ENCODE data around the gene TCEAL3.
"Not testable (repeated sequence)": the region's sequence is repeated elsewhere in the genome, so short reads cannot be mapped to it uniquely, and the experiment has no call there.

The TCEAL3 gene

DNA sequence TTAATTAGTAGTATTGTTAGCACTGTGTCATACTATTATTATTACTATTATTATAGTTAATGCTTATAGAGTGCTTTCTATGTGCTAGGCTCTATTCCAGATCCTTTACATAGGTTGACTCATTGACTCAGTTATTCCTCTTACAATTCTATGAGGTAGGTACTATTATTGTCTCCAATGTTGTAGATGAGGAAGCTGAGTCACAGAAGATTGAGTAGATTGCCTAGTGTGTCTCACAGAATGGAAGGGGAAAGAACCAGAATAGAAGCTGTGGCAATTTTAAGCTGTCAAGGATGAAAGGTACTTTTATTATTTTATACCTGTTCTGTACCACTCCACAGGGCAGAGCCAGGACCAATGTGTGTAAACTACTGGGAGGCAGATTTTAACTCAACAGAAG is 19.1 kb downstream of the TCEAL3 start:
- DNase-seq (ENCODE audit: low read depth), result no peak

DNA sequence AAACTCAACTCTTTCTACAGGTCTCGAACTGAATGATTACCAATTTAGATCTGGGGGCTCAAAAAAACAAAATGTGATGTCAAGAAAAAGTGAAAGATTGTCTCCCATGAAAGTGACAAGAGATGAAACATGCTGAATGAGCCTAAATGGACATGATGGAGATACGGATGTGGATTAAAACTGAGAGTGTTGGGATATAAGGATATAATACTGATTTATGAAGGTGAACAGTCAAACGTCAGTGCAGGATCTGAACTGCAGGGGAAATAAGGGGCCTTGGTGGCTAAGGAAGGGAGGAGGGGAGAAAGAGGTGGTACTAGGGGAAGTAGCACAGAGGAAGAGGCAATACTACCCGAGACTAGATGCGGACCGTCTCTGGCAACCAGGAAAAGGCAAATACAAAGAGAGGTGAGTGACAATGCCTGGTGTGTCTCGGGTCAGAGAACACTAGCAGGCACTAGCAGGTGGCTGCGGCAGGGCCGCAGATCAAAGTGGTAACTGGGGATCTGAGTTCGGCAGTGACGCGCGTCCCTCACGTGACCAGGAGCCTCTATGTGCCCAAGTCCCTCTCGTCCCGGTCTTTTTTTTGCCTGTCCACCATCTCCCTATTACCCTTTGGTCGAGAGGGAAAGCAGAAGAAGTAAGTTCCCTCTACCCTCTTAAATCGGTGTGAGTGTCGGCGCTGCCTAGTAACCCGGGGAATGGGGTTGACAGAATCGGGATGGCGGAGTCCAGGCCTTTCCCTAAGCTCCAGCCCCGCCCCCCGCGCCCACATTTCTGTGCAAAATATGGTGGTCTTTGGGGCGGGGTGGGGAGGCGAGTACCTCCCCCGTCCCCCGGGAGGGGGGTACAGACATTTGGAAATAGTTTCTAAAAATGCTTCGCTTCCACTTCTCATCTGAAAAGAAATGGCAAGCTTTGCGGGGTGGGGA is 20.9 kb downstream of the TCEAL3 start, which contains the start of gene TCEAL1:
TSS of gene TCEAL1 (plus strand) at position 590 of the 932 bp plus-strand sequence. CDS start 942 bp downstream, outside the sequence.
- DNase-seq (ENCODE audit: low read depth), result no peak

DNA sequence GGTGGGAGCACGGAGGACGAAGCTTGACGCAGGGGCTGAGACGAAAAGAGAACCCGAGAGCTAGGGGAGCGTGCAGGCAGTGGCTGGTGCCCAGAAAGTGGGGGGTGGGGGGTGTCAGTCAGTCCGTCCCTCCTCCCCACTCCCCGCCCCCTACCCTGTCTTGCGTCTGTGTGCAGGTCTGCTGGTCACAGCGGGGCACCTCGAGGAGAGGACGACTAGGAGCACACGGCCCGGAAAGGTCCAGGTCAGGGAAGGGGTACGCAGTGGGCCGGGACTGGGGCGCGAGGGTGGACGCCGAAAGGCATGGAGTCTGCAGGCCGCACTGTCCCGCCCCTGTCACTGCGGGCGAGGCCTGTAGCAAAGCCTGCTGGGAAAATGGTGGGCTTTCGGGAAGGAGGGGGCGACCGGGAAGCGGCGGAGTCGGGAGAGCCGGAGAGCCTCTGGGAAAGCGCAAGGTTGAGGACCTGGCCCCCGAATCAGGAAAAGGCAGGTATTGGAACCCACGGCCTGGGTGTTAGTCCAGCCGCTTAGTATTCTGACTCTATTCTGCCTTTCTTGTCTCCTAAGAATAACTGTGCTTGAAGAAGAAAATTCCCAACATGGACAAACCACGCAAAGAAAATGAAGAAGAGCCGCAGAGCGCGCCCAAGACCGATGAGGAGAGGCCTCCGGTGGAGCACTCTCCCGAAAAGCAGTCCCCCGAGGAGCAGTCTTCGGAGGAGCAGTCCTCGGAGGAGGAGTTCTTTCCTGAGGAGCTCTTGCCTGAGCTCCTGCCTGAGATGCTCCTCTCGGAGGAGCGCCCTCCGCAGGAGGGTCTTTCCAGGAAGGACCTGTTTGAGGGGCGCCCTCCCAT is 21.8 kb downstream of the TCEAL3 start:
- peak; percentile 9 for DNase-seq (ENCODE audit: low read depth)

DNA sequence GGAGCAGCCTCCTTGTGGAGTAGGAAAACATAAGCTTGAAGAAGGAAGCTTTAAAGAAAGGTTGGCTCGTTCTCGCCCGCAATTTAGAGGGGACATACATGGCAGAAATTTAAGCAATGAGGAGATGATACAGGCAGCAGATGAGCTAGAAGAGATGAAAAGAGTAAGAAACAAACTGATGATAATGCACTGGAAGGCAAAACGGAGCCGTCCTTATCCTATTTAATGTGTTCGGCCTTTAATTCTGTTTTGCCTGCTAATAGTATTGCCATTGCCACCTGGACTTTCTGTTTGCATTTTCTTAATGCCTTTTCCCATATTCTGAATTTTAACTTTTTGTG is 22.4 kb downstream of the TCEAL3 start:
- no peak for DNase-seq (ENCODE audit: low read depth)

DNA sequence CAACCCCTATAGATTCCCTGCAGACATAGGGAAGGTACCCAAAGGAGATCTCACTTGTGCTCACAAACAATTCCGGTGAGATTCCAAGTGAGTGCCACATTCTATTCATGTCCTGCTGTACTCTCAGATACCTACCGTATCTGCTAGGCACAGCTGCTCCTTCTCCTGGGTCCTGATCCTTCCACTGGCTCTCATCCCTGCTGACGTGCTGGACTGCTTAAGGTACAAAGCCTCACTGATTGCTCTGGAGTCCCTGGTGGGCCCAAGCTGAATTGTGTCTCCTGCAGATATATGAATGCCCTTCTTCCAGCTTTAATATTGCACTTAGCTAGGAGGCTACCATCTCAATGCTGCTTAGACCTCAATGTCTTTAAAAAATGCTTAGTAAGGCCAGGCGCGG is 23.4 kb downstream of the TCEAL3 start:
- DNase-seq (ENCODE audit: low read depth), result no peak

DNA sequence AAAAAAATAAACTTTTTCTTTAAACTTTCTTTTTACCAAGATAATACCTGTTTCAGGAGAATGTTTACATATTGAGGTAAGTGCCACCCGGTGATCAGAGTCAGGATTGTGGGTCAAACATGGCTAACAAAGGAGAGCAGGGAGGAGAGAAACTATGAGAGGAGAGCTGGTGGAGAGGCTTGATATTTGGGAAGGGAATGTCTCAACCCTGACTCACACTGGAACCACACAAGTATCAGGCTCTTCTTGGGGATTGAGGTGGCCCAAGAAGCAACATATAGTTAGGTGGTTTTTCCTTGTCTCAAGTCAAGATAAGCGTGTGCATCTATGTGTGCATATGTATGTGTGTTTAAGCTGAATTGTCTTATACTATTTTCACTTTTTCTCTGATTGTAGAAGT is 27.7 kb downstream of the TCEAL3 start:
- DNase-seq (ENCODE audit: low read depth), result no peak

DNA sequence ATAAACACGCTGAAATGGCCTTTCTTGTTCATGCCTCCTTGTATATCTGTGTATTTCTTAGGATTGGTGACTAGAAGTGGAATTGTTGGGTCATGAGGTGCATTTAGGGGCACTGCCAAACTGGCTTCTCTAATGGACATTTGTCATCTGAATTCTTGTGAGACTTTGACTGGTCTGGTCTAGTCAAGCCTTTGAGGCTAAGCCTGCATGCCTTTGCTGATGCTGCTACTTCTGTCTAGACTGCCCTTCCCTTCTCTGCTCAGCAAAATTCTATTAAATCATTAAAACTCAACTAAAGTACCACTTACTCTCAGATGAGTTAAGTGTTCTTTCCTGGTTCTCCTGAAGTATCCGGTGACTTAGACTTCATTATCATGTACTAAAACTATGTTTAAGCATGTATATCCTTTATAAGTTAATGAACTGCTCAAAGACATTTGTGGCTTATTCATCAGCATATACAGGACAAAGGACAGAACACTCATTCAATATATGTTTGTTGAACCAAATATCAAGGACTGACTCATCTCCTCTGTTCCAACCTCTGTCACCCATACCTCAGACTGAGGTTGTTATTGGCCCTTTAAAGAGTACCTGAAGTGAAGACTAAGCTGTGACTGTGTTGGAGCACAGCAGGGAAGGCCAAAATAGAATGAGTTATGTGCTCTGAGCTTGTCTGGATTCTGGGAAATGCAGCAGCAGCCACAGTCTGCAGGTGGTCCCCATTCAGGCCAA is 30.0 kb downstream of the TCEAL3 start:
- no peak for DNase-seq (ENCODE audit: low read depth)

DNA sequence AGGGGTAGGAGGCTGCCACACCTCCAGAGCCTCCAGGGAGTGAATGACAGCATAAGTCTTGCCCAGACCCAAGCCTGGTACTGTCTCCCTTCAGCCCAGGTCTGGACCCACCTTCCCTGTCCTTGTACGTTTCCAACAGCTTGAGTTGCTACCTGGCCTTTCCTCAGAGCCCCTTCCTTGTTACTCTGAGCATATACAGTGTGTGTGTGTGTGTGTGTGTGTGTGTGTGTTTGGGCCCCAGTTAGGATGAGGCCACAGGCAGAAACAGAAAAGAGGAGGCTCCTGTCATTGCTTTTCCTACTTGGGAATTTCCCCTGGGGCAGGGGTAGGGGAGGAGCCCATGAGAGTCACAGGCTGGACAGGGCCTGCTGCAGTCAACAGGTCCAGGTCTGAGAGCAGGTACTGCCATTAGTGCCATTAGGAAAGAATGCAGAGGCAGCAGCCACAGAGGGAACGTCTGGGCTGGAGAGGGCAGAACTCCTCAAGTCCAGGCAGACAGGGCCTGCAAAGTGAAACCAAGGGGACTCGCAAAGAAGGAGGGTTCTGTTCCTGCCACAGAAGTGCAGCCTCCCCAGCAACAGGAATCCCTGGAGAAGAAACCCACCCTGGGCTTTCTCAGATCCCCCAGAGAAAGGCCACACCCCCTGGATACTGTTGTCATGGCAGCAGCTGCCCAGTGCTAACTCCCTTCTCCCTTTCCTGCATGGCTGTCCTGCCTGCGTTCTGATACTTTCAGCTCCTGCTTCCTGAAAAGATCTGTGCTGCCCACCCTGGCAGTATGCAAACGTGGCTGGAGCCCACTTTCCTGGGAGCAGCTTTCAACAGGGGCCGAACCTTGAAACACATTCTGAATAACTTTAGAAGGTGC is 30.9 kb downstream of the TCEAL3 start:
- not testable (repeated sequence) for DNase-seq (ENCODE audit: low read depth)

DNA sequence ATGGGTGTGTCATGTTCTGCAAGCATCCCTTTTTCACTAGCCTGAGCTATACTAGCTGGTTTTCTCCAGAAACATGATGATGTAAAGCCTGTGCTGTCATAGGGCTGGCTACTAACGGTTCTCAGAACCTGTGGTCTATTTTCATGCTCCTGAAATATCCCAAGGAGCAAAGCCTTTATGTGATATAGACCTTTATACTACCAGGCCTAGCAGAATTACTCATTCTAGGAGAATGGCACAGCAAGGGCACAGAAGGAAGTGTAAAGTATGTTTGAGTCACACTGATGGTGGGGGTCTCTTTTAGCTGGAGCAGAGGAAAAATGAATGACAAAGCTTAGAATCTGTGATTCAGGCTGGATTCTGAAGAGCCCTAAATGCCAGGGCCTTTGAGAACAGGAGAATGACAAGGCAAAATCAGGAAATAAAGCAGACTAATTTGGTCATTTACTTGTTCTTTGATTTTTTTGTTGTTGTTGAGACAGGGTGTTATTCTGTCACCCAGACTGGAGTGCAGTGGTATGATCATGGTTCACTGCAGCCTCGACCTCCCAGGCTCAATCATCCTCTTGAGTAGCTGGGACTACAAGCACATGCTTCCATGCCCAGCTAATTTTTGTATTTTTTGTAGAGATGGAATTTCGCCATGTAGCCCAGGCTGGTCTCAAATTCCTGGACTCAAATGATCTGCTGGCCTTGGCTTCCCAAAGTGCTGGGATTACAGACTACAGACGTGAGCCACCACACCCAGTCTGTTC is 32.8 kb downstream of the TCEAL3 start:
- DNase-seq (ENCODE audit: low read depth), result no peak

DNA sequence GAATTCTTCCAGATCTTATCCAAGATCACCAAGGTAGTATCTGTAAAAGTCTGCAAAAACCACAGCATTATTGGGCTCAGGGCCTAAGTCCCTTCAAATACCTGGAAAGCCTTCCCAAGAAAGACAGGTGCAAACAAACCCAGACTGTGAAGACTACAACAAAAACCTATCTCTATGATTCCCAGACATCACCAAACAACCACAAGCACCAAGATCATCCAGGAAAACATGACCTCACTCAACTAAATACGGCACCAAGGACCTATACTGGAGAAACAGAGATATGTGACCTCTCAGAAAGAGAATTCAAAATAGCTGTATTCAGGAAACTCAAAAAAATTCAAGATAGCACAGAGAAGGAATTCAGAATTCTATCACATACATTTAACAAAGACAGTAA is 36.4 kb downstream of the TCEAL3 start:
- DNase-seq (ENCODE audit: low read depth), result no peak

DNA sequence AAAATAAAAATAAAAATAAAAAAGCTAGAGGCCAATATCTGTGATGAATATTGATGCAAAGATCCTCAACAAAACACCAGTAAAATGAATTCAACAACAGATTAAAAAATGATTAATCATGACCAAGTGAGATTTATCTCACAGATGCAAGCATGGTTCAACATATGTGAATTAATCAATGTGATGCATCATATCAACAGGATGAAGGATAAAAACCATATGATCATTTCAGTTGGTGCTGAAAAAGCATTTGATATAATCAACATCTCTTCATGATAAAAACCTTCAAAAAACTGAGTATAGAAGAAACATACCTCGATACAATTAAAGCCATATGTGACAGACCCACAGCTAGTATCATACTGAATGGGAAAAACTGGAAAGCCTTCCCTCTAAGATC is 39.9 kb downstream of the TCEAL3 start:
- DNase-seq (ENCODE audit: low read depth), result no peak

DNA sequence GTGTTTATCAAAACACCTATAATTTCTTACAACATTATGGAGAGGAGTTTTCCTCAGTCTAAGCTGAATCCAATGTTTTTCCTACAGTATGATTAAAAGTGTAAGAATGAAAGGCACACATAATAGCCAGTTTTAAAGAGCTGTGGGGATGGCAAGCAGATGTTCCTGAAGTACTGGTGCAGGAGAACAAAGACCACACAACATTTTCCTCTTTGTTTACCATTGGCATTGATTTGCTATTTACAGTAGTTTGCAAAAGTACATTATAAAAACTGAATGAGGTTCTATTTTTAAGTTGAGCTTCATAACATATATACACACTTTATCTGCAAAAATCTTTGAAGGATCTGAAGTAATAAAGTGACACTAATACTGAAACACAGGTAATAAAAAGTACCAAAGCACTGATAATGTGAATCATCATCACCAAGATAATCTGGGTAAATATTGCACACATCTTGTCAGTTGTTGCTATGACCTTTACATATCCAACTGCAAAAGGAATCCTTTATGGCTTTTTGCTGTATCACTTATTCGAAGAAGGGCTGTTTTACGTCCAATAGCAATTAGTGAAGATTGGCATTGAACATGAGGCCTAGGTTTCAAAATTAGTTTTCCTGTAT is 43.5 kb downstream of the TCEAL3 start:
- no peak for DNase-seq (ENCODE audit: low read depth)

DNA sequence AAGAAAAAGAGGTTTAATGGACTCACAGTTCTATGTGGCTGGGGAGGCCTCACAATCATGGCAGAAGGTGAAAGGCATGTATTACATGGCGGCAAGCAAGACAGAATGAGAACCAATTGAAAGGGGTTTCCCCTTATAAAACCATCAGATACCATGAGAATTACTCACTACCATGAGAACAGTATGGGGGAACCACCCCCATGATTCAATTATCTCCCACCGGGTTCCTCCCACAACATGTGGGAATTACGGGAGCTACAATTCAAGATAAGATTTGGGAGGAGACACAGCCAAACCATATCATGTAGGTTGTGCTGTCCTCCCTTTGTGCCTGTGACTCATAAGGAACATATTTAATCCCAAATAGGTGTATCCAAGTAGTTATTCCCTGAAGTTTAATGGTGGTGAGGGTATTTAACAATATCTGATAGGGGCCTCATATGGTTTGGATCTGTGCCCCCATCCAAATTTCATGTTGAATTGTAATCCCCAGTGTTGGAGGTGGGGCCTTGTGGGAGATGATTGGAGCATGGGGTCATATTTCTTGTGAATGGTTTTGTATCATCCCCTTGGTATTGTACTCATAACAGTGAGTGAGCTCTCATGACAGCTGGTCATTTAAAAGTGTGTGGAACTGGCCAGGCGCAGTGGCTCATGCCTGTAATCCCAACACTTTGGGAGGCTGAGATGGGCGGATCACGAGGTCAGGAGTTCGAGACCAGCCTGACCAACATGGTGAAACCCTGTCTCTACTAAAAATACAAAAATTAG is 47.7 kb downstream of the TCEAL3 start:
- DNase-seq (ENCODE audit: low read depth), result not testable (repeated sequence)

DNA sequence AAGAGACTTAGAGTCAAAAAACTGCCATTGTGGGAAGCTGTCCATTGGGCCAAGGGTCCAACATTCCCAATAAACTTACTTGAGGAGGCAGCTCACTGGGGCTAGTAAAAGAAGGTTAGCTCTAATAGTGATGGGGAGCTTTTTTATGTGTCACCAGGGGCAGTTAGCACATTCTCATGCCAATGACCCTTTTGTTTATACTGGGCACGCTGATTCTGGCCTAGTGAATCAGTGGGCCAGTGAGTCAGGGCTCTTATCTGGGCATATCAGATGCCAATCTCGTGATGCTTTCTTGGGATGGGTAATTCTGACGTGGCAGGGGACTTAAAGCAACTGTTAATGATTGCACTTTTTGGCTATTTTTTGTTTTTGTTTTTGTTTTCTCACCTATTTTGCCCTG is 48.9 kb downstream of the TCEAL3 start:
- DNase-seq (ENCODE audit: low read depth), result no peak

DNA sequence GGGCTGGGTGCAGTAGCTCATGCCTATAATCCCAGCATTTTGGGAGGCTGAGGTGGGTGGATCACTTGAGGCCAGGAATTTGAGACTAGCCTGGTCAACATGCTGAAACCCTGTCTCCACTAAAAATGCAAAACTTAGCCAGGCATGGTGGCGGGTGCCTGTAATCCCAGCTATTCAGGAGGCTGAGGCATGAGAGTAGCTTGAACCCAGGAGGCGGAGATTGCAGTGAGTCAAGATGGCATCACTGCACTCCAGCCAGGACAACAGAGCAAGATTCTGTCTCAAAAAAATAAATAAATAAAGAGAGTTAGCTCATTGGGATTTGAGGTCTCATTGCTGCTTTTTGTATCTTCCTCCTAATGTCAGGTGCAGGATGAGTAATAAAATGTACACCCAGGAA is 49.3 kb downstream of the TCEAL3 start:
- DNase-seq (ENCODE audit: low read depth), result not testable (repeated sequence)

DNA sequence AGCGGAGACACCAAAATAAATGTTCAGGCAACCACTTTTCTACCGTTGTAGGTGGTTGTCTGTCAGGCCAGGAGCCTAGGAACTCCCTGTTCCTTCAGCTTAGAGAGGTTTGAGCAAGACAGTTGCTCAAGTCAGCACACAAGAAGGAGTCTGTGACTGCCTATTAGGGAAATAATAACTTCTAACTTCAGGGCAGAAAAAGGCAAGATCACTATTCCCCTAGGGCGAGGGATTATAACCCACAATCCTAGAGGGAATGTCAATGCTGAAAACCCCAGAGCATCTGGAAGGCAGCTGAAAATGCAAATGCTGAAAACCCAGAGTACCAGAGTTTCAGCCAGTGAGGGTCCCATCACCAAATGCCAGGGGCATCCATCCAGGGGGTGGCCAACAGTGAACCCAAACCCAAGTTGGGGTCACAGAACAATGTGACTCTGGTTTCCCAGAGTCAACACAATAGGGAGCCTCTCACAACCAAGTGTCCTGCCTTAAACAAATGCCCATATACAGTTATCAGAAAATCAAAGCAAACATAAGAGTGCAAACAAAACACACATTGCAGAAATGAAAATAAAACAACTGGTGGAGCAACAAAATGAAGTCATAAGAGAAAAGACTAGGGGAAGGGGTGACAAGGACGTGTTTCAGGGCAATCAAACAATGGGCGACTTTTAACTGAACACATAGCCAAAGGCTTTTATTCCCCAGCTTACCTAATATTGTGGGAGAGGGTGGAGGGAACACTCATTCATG is 51.1 kb downstream of the TCEAL3 start:
- DNase-seq (ENCODE audit: low read depth), result no peak

DNA sequence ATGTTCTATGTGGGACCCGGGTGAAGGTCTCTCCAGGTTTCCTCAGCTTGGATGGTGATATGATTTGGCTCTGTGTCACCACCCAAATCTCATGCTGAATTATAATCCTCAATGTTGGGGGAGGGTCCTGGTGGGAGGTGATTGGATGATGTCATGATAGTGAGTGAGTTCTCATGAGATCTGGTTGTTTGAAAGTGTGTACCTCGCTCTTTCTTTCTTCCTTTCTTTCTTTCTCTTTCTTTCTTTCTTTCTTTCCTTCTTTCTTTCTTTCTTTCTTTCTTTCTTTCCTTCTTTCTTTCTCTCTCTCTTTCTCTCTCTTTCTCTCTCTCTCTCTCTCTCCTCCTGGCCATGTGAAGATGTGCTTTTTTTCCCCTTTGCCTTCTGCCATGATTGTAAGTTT is 51.7 kb downstream of the TCEAL3 start:
- not testable (repeated sequence) for DNase-seq (ENCODE audit: low read depth)
